HEK293 (cell line): ENCODE measurements around the gene CDC42.
A peak's percentile ranks its signal among the peaks of the same experiment; 100 is the strongest.
"Not testable (repeated sequence)": the region's sequence is repeated elsewhere in the genome, so short reads cannot be mapped to it uniquely, and the experiment has no call there.

Source experiments
- CTCF ChIA-PET: fragments of 350-600 bp; formaldehyde crosslinking; extraction: SDS; loops from one replicate; lab custom pipeline; 2021; ENCODE audit warnings: antibody characterized with exemption; lab: Yijun Ruan, JAX
- POLR2A ChIA-PET: fragments of 300-600 bp; formaldehyde crosslinking; extraction: SDS; loops from one replicate; lab custom pipeline; 2020; ENCODE audit warnings: antibody characterized with exemption, inconsistent platforms; lab: Yijun Ruan, JAX
- H3K27ac ChIP-seq: fragments of 200-500 bp; sonication (Bioruptor generic); 2 replicates; pipeline ENCODE4 v1.5.1; 2014; ENCODE audit warnings: low read depth, low read length, control low read depth, inconsistent platforms; ENCODE audit errors: extremely low read depth
- H3K36me3 ChIP-seq, 2 experiments: fragments of 200-500 bp in 1 of 2; sonication (Bioruptor generic) in 1 of 2; 1 replicate in 1 of 2; 2 replicates in 1 of 2; pipeline ENCODE4 v1.5.1; 2014 to 2017; ENCODE audit warnings: inconsistent platforms in 2 of 2, low read length in 2 of 2; ENCODE audit not compliant: control insufficient read depth in 2 of 2, insufficient read depth in 1 of 2
- H3K4me1 ChIP-seq: fragments of 200-500 bp; sonication (Bioruptor generic); 2 replicates; pipeline ENCODE4 v1.5.1; 2014; ENCODE audit warnings: mild to moderate bottlenecking, low read length, inconsistent platforms; ENCODE audit not compliant: control insufficient read depth, insufficient read depth
- H3K4me3 ChIP-seq: 2 replicates; pipeline ENCODE4 v1.5.1; 2011; ENCODE audit warnings: low read depth, mild to moderate bottlenecking, control low read depth, low read length, moderate library complexity
- H3K9me3 ChIP-seq: fragments of 200-500 bp; sonication (Bioruptor generic); 2 replicates; pipeline ENCODE4 v1.5.1; 2014; ENCODE audit warnings: low read depth, low read length, inconsistent platforms; ENCODE audit not compliant: control insufficient read depth, insufficient read depth
- WT1 ChIP-seq: fragments of 450-650 bp; formaldehyde crosslinking; IDR thresholded peaks from 2 replicates; pipeline ENCODE4 v1.5.1; 2016; ENCODE audit warnings: missing biosample characterization, missing genetic modification characterization
- ZFP69B ChIP-seq: fragments of 450-650 bp; formaldehyde crosslinking; IDR thresholded peaks from 2 replicates; pipeline ENCODE4 v1.5.1; 2016; ENCODE audit warnings: missing biosample characterization, missing genetic modification characterization
- ZNF121 ChIP-seq: fragments of 450-650 bp; formaldehyde crosslinking; IDR thresholded peaks from 2 replicates; pipeline ENCODE4 v1.5.1; 2016; ENCODE audit warnings: missing biosample characterization, missing genetic modification characterization
- ZNF654 ChIP-seq: fragments of 450-650 bp; formaldehyde crosslinking; IDR thresholded peaks from 2 replicates; pipeline ENCODE4 v1.5.1; 2016; ENCODE audit warnings: low read depth, missing biosample characterization, missing genetic modification characterization
- ZNF843 ChIP-seq: fragments of 450-650 bp; formaldehyde crosslinking; IDR thresholded peaks from 2 replicates; pipeline ENCODE4 v1.5.1; 2016; ENCODE audit warnings: missing biosample characterization, missing genetic modification characterization
- ZSCAN18 ChIP-seq: fragments of 450-650 bp; formaldehyde crosslinking; IDR thresholded peaks from 2 replicates; pipeline ENCODE4 v1.5.1; 2016; ENCODE audit warnings: missing biosample characterization, missing genetic modification characterization
- TF ChIP-seq, protein P1 (sequence below): fragments of 450-650 bp; formaldehyde crosslinking; IDR thresholded peaks from 2 replicates; pipeline ENCODE4 v1.5.1; 2016; ENCODE audit warnings: missing biosample characterization, missing genetic modification characterization, low read depth

The CDC42 gene

GRCh38 chr1:22052115-22053016, at the start of gene CDC42 (continued):
- no peak for TF ChIP-seq ZSCAN18 (tag by site-specific recombination)
- TF ChIP-seq ZNF843: peak; percentile 51; the same call in 1 of the 2 replicates
- peak; percentile 57; the same call in 1 of the 2 replicates for TF ChIP-seq WT1 (tag by site-specific recombination)

DNA sequence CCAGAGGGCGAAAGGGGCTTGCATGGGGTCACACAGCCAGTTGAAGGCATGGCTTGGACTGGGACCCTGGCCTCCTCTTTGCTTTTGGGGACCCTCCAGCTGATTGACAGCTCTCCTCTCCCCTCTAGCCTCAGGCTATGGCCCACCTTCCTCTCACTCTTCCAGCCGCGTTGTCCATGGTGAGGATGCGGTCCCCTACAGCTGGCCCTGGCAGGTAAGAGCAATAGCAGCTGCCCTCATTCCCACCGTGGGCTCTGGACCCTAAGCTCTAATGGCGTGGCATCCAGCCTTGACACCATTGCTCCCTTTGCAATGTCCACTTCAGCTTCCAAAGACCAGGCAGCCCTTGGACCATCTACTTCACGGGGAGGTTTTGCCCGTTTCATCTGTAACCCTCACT, 49.6 kb upstream of the CDC42 start:
- H3K4me3 ChIP-seq, H3K9me3 ChIP-seq, POLR2A ChIA-PET, H3K4me1 ChIP-seq, H3K36me3 ChIP-seq, CTCF ChIA-PET, H3K27ac ChIP-seq: not testable (repeated sequence)

DNA sequence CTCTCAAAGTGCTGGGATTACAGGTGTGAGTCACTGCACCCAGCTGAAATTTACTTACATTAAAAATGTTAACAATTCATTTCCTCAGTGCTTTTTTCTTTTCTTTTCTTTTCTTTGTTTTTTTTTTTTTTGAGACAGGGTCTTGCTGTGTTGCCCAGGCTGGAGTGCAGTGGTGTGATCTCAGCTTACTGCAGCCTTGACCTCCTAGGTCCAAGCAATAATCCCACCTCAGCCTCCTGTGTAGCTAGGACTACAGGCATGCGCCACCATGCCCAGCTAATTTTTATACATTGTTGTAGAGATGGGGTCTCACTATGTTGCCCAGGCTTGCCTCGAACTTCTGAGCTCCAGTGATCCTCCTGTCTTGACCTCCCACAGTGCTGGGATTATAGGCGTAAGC, 48.5 kb upstream of the CDC42 start:
- H3K4me1 ChIP-seq, H3K27ac ChIP-seq, H3K9me3 ChIP-seq, H3K4me3 ChIP-seq, POLR2A ChIA-PET, H3K36me3 ChIP-seq: not testable (repeated sequence)
- CTCF ChIA-PET: interaction anchor here (0.7 to 1.2 kb wide), 2 partner anchors 20 to 140 kb away, joined by 3 to 5 read pairs; no protein-coding TSS in a partner anchor
- TF ChIP-seq ZNF121 (tag by site-specific recombination): 0 out of 2 replicates have a peak, but pooled peaks have one; percentile 27

DNA sequence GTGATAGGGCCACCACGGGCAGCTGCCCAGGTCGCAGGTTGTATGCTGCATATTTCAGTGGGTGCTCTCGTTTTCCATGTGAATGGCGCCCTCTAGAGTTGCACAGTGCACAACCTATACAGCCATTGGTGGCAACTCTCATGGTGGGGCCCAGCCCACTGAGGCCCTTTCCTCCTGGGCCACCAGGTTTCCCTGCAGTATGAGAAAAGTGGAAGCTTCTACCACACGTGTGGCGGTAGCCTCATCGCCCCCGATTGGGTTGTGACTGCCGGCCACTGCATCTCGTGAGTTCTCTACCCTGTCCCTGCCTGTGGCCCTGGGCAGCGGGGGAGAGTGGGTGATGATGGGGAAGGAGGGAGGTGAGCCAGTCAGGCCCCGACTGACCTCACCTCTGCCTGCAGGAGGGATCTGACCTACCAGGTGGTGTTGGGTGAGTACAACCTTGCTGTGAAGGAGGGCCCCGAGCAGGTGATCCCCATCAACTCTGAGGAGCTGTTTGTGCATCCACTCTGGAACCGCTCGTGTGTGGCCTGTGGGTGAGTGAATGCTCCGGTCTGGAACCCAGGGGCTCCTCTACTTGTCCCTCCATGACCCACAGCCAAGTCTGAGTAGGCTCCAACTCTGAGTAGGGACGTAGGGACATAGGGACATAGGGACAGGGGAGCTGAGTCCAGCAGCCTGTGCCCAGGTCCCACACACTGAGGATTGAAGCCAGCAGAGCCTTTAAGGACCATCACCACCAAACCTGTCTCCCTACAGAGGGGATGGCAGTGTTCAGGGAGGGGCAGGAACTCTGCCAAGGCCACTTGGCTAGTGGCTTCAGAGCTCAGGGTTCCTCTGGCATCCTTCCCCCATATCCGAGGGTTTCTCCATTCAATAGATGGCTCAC, 47.0 kb upstream of the CDC42 start:
- H3K4me1 ChIP-seq, H3K4me3 ChIP-seq, H3K9me3 ChIP-seq, H3K36me3 ChIP-seq, H3K27ac ChIP-seq: not testable (repeated sequence)
- POLR2A ChIA-PET: interaction anchor here (1.8 kb wide), 1 partner anchor 20 kb away, joined by 4 read pairs; no protein-coding TSS in a partner anchor
- CTCF ChIA-PET: interaction anchor here (0.5 to 0.8 kb wide), 4 partner anchors 13 to 350 kb away, joined by 3 to 5 read pairs (median 4); no protein-coding TSS in a partner anchor
- TF ChIP-seq ZNF654 (tag by site-specific recombination) (peak; percentile 34), ZFP69B (tag by site-specific recombination) (peak; percentile 71; the same call in 1 of the 2 replicates)

- H3K9me3 ChIP-seq, H3K36me3 ChIP-seq, H3K4me1 ChIP-seq, H3K4me3 ChIP-seq, H3K27ac ChIP-seq: not testable (repeated sequence)
- TF ChIP-seq, protein P1, sequence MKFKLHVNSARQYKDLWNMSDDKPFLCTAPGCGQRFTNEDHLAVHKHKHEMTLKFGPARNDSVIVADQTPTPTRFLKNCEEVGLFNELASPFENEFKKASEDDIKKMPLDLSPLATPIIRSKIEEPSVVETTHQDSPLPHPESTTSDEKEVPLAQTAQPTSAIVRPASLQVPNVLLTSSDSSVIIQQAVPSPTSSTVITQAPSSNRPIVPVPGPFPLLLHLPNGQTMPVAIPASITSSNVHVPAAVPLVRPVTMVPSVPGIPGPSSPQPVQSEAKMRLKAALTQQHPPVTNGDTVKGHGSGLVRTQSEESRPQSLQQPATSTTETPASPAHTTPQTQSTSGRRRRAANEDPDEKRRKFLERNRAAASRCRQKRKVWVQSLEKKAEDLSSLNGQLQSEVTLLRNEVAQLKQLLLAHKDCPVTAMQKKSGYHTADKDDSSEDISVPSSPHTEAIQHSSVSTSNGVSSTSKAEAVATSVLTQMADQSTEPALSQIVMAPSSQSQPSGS (tag by site-specific recombination): 0 out of 2 replicates have a peak, but pooled peaks have one; percentile 27
- CTCF ChIA-PET: interaction anchor here (0.6 kb wide), 1 partner anchor 14 kb away, joined by 7 read pairs; no protein-coding TSS in a partner anchor
- POLR2A ChIA-PET: interaction anchor here (1.8 kb wide), 1 partner anchor 19 kb away, joined by 4 read pairs; no protein-coding TSS in a partner anchor
Observed at GRCh38 chr1:22006736-22007135, 45.8 kb upstream of the CDC42 start.

DNA sequence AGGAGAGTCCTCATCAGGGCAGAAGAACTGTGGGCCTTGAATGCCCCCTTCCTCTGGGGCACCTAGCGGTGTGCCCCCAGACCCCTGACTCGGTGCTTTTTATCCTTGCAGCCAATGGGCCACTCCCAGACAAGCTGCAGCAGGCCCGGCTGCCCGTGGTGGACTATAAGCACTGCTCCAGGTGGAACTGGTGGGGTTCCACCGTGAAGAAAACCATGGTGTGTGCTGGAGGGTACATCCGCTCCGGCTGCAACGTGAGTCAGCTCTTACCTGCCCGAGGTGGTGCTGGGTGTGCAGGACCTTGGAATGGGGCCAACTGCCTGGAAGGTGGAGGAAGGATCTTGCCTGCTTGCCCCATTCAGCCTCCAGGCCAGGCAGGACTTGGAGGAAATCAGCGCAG, 45.2 kb upstream of the CDC42 start:
- CTCF ChIA-PET, H3K4me1 ChIP-seq, H3K4me3 ChIP-seq, H3K9me3 ChIP-seq, H3K36me3 ChIP-seq, H3K27ac ChIP-seq: not testable (repeated sequence)
- POLR2A ChIA-PET: interaction anchor here (1.8 kb wide), 1 partner anchor 18 kb away, joined by 4 read pairs; no protein-coding TSS in a partner anchor

DNA sequence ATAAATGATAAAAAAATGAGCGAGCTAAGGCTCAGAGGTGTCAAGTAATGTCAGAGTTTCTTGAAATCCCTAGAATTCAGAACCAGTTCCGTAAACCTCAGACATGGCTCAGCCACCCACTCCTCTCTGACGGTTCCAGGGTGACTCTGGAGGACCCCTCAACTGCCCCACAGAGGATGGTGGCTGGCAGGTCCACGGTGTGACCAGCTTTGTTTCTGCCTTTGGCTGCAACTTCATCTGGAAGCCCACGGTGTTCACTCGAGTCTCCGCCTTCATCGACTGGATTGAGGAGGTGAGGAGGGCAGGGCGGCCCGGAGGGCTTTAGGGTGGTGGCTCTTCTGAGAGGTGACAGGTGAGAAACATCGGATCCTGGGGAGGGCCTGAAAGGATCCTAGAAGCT, 42.9 kb upstream of the CDC42 start:
- H3K27ac ChIP-seq, CTCF ChIA-PET, POLR2A ChIA-PET, H3K36me3 ChIP-seq, H3K4me1 ChIP-seq, H3K9me3 ChIP-seq, H3K4me3 ChIP-seq: not testable (repeated sequence)

DNA sequence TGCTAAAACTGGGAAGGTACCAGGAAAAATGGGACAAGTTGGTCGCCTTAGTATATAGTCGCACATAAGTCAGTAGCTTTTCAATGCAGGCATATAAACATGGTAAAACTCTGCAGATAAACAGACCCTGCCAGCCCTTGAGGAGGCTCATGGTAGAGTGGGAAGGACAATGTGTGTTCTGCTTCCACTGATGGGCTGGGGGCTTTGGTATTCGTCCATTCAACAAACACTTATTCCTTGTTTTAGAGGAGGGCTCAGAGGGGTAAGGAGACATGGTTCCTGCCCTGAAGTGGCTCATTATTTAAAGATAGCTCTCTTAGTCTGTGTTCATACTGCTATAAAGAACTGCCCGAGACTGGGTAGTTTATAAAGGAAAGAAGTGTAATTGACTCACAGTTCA, 39.8 kb upstream of the CDC42 start:
- H3K4me1 ChIP-seq, H3K27ac ChIP-seq, POLR2A ChIA-PET, H3K4me3 ChIP-seq, H3K36me3 ChIP-seq, H3K9me3 ChIP-seq: not testable (repeated sequence)
- CTCF ChIA-PET: interaction anchor here (0.7 kb wide), 1 partner anchor 11 kb away, joined by 3 read pairs; no protein-coding TSS in a partner anchor
